GM23338 (cell line): ENCODE measurements around the gene CEP57. TPM values are rescaled to one million over a fixed set of nuclear protein-coding genes. Genes with fewer than 3 reads are reported as not detected.

Experiments used
- ATAC-seq: fragments of 200-7000 bp; cut with Tn5 transposase; 3 replicates; pipeline ENCODE4 v1.9.1; 2020
- DNase-seq: peaks from one replicate; pipeline ENCODE4 v3.0.0-alpha.2; 2015; ENCODE audit warnings: low spot score
- H2AFZ ChIP-seq: fragments of 200-600 bp; sonication (generic); 2 replicates; pipeline ENCODE4 v1.8.0; 2016; ENCODE audit warnings: antibody characterized with exemption, mild to moderate bottlenecking, moderate library complexity
- H3F3A ChIP-seq: fragments of 200-600 bp; sonication (generic); replicated peaks from 2 replicates; pipeline ENCODE4 v1.8.0; 2017; ENCODE audit warnings: antibody characterized with exemption, mixed run types, low read depth
- H3K27ac ChIP-seq: fragments of 200-600 bp; sonication (generic); 2 replicates; pipeline ENCODE4 v1.6.1; 2016; ENCODE audit warnings: low read depth
- H3K27me3 ChIP-seq: fragments of 200-600 bp; sonication (generic); 2 replicates; pipeline ENCODE4 v1.8.0; 2016; ENCODE audit warnings: mild to moderate bottlenecking, mixed run types, moderate library complexity; ENCODE audit not compliant: insufficient read depth
- H3K36me3 ChIP-seq: fragments of 200-600 bp; sonication (generic); 2 replicates; pipeline ENCODE4 v1.8.0; 2016; ENCODE audit warnings: mild to moderate bottlenecking; ENCODE audit not compliant: insufficient read depth
- H3K4me1 ChIP-seq: fragments of 200-600 bp; sonication (generic); 2 replicates; pipeline ENCODE4 v1.8.0; 2016; ENCODE audit warnings: mild to moderate bottlenecking, moderate library complexity; ENCODE audit not compliant: insufficient read depth
- H3K4me2 ChIP-seq: fragments of 200-600 bp; sonication (generic); 2 replicates; pipeline ENCODE4 v1.7.1; 2017; ENCODE audit warnings: mixed run types
- H3K4me3 ChIP-seq: fragments of 200-600 bp; sonication (generic); 2 replicates; pipeline ENCODE4 v1.6.1; 2016; ENCODE audit warnings: mixed run types
- H3K79me2 ChIP-seq: fragments of 200-600 bp; sonication (generic); replicated peaks from 2 replicates; pipeline ENCODE4 v1.8.0; 2017; ENCODE audit warnings: mild to moderate bottlenecking; ENCODE audit not compliant: insufficient read depth
- H3K9me2 ChIP-seq: fragments of 200-600 bp; sonication (generic); 2 replicates; pipeline ENCODE4 v1.8.0; 2017; ENCODE audit not compliant: insufficient read depth
- H4K20me1 ChIP-seq: fragments of 200-600 bp; sonication (generic); replicated peaks from 2 replicates; pipeline ENCODE4 v1.8.0; 2017; ENCODE audit warnings: mild to moderate bottlenecking; ENCODE audit not compliant: insufficient read depth
- H3K27ac Mint-ChIP-seq: 2 replicates; pipeline ENCODE4 v1.8.0; 2020; ENCODE audit warnings: inconsistent platforms, mild to moderate bottlenecking, moderate library complexity, mixed read lengths
- H3K27me3 Mint-ChIP-seq: 3 replicates; pipeline ENCODE4 v1.8.0; 2022; ENCODE audit warnings: low read depth, mild to moderate bottlenecking, moderate library complexity, mixed read lengths, inconsistent platforms; ENCODE audit not compliant: insufficient read depth, poor library complexity
- H3K36me3 Mint-ChIP-seq: 3 replicates; pipeline ENCODE4 v1.8.0; 2021; ENCODE audit warnings: low read depth, mild to moderate bottlenecking, inconsistent platforms, moderate library complexity, mixed read lengths
- H3K4me1 Mint-ChIP-seq: 3 replicates; pipeline ENCODE4 v1.8.0; 2020; ENCODE audit warnings: mild to moderate bottlenecking, inconsistent platforms, mixed read lengths
- H3K4me3 Mint-ChIP-seq: 3 replicates; pipeline ENCODE4 v1.8.0; 2021; ENCODE audit warnings: moderate library complexity, mild to moderate bottlenecking, inconsistent platforms, mixed read lengths
- H3K9me3 Mint-ChIP-seq: 3 replicates; pipeline ENCODE4 v1.8.0; 2020; ENCODE audit warnings: moderate library complexity, mild to moderate bottlenecking, inconsistent platforms, mixed read lengths
- CREB1 ChIP-seq: fragments of 250-450 bp; sonication (Bioruptor Pico); IDR thresholded peaks from 2 replicates; pipeline ENCODE4 v1.5.0; 2020; ENCODE audit warnings: low read depth, mild to moderate bottlenecking, moderate library complexity
- ETS1 ChIP-seq: IDR thresholded peaks from 2 replicates; pipeline ENCODE4 v1.6.1; 2016; ENCODE audit warnings: antibody characterized with exemption
- POLR2AphosphoS5 ChIP-seq: IDR thresholded peaks from 2 replicates; pipeline ENCODE4 v1.6.1; 2016; ENCODE audit warnings: antibody characterized with exemption, low read depth
- REST ChIP-seq: IDR thresholded peaks from one replicate; pipeline ENCODE4 v1.6.1; 2018; ENCODE audit warnings: antibody characterized with exemption; ENCODE audit not compliant: unreplicated experiment
- ZNF114 ChIP-seq: fragments of 250-450 bp; sonication (Bioruptor Pico); IDR thresholded peaks from 2 replicates; pipeline ENCODE4 v1.5.0; 2020; ENCODE audit warnings: mild to moderate bottlenecking, moderate library complexity
- ZNF331 ChIP-seq: fragments of 250-450 bp; sonication (Bioruptor Pico); IDR thresholded peaks from 2 replicates; pipeline ENCODE4 v1.5.0; 2020; ENCODE audit warnings: low read depth, mild to moderate bottlenecking, moderate library complexity
- polyA plus RNA-seq: library from polyadenylated mRNA; unstranded; fragments of >200 nt; fragmentation: Nextera tagmentation; extraction: Ambion mirVana; gene quantifications from 2 replicates; pipeline ENCODE4 v1.2.1, GENCODE V29; 2016
- total RNA-seq: library from RNA; depleted of rRNA; stranded (reverse); fragments of >200 nt; shearing (Covaris generic); gene quantifications from 2 replicates; pipeline ENCODE4 v1.2.3, GENCODE V29; 2014

The CEP57 gene
- total and polyA plus RNA-seq, 2 experiments from 2014 or later = 76.2 to 124 TPM

DNA sequence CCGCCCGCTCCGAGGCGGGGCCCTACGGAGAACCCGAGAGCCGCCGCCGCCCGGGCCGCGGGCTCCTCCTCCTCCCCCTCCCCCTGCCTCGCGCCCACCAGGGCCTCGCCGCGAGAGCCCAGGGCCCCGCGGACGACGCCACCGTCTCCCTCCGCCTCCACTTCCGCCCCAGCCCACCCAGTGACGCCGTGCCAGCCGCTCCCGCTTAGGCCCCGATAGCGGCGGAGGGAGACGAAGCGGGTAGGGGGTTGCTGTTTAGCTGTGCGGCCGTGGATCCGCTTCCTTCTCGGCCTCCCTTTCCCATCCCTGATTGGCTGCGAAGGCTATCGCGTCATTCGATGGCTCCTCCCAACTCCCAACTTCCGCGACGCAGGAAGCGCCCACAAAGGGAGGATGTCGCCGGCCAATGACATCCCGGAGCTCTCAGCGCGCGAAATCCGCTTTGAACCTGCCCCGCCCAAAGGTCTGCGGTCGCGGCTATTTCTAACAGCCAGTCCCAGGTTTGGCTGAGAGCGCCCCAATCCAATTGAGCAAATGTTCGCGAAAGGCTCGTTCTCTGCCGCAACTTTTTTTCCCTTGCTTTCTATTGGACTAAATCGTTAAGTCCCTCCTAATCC lies 684 bp upstream of the CEP57 start, which contains the start of gene FAM76B:
FAM76B (minus strand) TSS at position 277 of the 617 bp plus-strand sequence. CDS start 304 bp downstream, outside the sequence.
- Mint-ChIP-seq H3K4me3 (peak within 1 kb of the TSS; percentile 98), H3K27me3 (peaks cover 8% of the 10 kb centered on the region), H3K27ac (peak within 1 kb of the TSS; percentile 100), H3K4me1 (peaks cover 34% of the 10 kb centered on the region), H3K9me3 (0 out of 3 replicates have a peak, but pooled peaks cover 4% of the 10 kb centered on the region), H3K36me3 (peaks cover 36% of the 10 kb centered on the region)
- H3K27me3 ChIP-seq = no peaks in the 10 kb centered on the region
- H3K4me2 ChIP-seq = peak within 1 kb of the TSS; percentile 94
- H3K4me3 ChIP-seq = peak within 1 kb of the TSS; percentile 92
- ATAC-seq (peak; percentile 80), DNase-seq (peak; percentile 98)
- H3K27ac ChIP-seq = peak within 1 kb of the TSS; percentile 98
- H4K20me1 ChIP-seq = peaks cover 19% of the 10 kb centered on the region; the same call in 1 of the 2 replicates
- TF ChIP-seq ZNF114 (CRISPR knock-in tag) (no peak), CREB1 (CRISPR knock-in tag) (peak; percentile 95), ETS1 (peak; percentile 70), POLR2AphosphoS5 (peak; percentile 87)
- peaks cover 17% of the 10 kb centered on the region for H3K4me1 ChIP-seq
- peak within 1 kb of the TSS; percentile 63 for H2AFZ ChIP-seq
- peaks cover 59% of the 10 kb centered on the region for H3K79me2 ChIP-seq
- no peaks in the 10 kb centered on the region for H3K9me2 ChIP-seq
- peaks cover 12% of the 10 kb centered on the region for H3K36me3 ChIP-seq
- H3F3A ChIP-seq = 0 out of 2 replicates have a peak, but pooled peaks cover 5% of the 10 kb centered on the region

GRCh38 chr11:95790933-95791708 lies 823 bp downstream of the CEP57 start:
- peak overlapping the region; percentile 92 for H3K4me3 ChIP-seq
- H3K36me3 ChIP-seq = peaks cover 5% of the 10 kb centered on the region
- Mint-ChIP-seq H3K4me1 (peaks cover 37% of the 10 kb centered on the region), H3K36me3 (peaks cover 22% of the 10 kb centered on the region), H3K4me3 (peak overlapping the region; percentile 98), H3K27me3 (peaks cover 8% of the 10 kb centered on the region), H3K27ac (peak overlapping the region; percentile 100), H3K9me3 (0 out of 3 replicates have a peak, but pooled peaks cover 4% of the 10 kb centered on the region)
- H3K27me3 ChIP-seq = no peaks in the 10 kb centered on the region
- H2AFZ ChIP-seq = peak overlapping the region; percentile 50; the same call in 1 of the 2 replicates
- peaks cover 69% of the 10 kb centered on the region for H3K79me2 ChIP-seq
- peaks cover 27% of the 10 kb centered on the region; the same call in 1 of the 2 replicates for H4K20me1 ChIP-seq
- peaks cover 17% of the 10 kb centered on the region for H3K4me1 ChIP-seq
- DNase-seq = peak; percentile 86
- H3K27ac ChIP-seq = peak overlapping the region; percentile 98
- no peaks in the 10 kb centered on the region for H3K9me2 ChIP-seq
- peak; percentile 7 for ATAC-seq
- no peak for TF ChIP-seq REST
- no peak for TF ChIP-seq ZNF331 (CRISPR knock-in tag)
- TF ChIP-seq CREB1 (CRISPR knock-in tag) = no peak
- H3F3A ChIP-seq = 0 out of 2 replicates have a peak, but pooled peaks cover 5% of the 10 kb centered on the region
- peak overlapping the region; percentile 91 for H3K4me2 ChIP-seq
